GM21528 (cell line): ENCODE data around the gene GABBR2.

Experiments
- ATAC-seq: cut with Tn5 transposase; IDR thresholded peaks from one replicate; pipeline ENCODE4 v1.9.1; 2021; ENCODE audit warnings: mild to moderate bottlenecking, moderate library complexity; ENCODE audit not compliant: unreplicated experiment, low FRiP score

Gene GABBR2

DNA sequence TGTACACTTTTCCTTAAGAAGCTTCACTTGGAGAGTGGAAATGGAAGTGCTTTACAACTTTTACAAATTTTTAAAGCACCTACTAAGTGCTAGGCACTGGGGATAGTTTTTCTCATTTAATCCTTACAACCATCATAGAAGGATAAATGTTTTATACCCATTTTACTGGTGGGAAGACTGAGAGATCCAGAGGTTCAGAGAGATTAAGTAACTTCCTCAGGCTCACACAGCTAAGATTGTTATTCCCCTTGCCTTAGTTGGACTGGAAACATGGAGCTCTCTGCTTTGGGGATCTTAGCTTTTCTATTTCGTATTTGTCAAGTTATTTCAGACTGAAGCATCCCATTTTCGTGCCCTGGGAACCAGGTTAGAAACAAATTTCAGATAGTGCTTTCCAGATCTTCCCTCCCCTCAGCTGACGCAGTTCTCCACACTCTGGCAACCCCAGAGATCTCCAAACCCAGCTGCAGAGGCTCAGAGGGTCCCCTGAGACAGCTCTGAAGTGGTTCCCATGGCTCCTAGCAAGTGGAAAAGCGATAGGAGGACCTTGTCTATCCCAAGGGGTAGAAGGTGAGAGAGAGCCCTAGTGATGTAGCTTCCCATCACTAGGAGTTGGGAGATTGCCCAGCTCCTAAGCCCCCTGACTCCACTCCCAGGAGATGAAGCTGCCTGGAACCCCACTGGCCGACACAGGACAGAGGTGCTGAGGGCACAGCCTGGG, 16.2 kb upstream of the GABBR2 start:
- no peak for ATAC-seq

DNA sequence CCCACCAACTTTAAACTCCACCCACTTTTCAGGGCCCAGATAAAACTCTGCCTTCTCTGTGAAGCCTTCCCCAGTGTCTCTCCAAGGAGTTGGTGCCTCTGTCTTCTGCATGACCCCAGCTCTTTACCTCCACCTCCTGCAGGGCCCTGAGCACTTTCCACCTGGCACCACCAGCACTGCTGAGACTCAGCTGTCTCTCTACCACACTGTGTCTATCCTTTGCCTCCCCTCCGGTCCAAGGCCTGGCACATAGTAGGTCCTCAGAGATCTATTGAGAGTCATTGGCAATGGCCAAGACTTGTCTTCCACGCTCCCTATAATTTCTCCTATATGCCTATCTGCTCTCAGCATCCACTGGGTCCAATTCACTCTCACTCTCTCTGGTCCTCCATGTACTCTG, 12.9 kb upstream of the GABBR2 start:
- no peak for ATAC-seq

DNA sequence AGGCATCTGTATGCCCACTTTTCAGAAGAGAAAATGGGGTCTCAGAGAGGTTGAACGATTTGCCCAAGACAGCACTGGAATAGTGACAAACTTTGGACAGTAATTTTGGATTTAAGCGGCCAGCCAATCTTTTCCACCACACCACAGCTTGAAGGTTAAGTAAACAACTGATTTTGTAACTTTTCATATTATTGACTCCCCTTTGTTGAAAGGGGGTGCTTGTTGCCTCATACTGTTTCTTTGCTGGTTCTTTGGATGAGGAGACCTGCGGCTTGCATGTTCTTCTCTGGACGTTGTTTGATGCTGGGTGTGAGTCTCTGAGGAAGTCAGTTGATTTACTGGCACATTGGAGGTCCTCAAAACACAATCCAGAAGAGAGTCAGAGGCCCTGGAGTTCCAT, 11.7 kb upstream of the GABBR2 start:
- ATAC-seq = no peak

DNA sequence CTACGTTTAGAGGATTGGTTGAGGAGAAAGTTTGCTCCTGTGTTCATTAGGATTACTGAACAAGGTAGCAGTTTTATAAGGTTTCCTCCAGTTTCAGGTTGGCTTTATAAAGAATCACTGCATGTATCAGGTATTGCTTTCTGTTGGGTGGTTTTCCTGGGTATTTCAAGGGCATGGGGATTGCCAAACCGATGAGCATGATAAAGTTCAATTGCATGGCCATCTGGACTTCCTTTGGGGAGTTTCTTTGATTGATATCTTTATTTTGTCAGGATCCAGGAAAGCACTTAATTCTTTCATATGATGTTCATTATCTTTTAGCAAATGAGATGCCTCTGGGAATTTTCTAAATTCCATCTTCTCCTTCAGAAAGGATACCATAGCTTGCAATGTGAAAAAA, 10.3 kb upstream of the GABBR2 start:
- no peak for ATAC-seq

DNA sequence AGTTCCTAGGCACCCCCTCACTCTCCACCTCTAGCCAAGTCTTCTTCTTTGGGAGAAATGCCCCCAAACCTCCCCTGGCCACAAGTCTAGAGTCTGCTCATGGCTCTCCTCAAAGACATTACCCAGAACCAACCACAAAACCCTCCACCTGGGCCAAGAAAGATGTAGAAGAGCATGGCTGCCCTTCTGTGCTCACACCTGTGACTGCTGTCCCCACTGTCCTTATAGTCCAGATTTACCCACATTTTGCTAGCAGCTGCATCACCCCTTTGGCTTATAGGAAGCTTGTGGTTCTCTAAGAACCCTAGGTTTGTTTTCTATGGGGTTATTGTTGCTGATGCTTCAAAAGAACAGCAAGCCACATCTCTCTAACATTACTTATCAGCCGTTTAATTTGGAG, 6.1 kb upstream of the GABBR2 start:
- no peak for ATAC-seq

DNA sequence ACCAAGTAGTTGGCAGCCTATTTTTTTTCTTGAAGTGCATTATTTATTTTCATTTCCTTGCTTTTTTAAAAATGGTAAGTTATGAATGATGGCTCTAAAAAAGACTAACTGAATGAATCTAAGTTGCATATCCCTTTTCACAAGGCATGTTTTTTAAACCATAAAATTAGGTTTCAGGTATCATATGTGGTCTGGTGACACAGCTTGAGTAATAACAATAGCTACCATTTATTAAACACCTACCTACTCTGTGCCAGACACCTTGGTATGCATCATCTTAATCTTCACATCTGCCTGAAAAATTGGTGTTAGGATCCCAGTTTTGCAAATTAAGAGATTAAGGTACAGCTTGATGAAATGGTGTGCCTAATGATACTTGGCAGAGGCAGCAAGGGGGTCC, 4.3 kb upstream of the GABBR2 start:
- ATAC-seq = no peak

DNA sequence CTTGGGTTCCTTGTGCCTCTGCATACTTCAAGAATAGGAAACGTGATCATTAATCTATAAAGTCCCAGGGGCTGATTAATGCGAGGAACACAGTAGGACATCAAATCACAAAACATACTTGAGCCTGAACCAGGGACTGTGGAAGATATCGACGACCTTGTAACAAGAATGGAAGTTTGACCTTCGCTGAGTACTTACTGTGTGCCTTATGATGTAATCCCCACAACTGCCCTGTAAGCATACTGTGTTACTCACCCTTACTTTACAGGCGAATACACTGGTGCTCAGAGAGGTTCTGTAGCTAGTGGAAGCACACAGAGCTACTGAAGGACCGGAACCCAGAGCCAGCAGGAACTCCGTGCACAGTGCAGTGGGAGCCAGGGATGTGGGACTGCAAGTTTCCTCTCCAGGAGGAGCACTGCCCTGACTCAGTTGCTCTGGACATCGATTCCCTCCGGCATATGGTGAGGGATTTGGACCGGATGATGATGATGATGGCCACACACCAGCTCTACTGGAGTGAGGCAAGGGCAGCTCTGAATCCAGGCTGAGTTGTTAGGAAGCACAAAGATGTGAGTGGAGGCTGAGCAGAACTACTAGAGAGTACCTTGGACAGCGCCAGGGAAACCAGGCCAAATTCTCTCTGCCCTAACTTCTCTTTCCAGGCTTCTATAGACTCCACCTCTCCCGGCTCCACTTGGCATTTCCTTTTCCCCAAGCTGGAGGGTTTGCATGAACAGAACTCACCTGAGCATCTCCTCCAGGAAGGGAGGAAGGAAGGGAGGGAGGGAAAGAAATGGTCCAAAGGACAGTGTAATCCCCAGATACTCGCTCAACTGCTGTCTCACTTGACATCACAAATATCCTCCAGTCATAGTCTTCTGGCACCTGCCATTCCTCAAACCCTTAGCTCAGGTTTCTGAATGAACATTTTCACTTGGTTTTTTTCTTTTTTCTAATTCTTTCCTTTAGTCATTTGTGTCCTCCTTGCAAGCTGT, 1.5 kb upstream of the GABBR2 start:
- no peak for ATAC-seq

DNA sequence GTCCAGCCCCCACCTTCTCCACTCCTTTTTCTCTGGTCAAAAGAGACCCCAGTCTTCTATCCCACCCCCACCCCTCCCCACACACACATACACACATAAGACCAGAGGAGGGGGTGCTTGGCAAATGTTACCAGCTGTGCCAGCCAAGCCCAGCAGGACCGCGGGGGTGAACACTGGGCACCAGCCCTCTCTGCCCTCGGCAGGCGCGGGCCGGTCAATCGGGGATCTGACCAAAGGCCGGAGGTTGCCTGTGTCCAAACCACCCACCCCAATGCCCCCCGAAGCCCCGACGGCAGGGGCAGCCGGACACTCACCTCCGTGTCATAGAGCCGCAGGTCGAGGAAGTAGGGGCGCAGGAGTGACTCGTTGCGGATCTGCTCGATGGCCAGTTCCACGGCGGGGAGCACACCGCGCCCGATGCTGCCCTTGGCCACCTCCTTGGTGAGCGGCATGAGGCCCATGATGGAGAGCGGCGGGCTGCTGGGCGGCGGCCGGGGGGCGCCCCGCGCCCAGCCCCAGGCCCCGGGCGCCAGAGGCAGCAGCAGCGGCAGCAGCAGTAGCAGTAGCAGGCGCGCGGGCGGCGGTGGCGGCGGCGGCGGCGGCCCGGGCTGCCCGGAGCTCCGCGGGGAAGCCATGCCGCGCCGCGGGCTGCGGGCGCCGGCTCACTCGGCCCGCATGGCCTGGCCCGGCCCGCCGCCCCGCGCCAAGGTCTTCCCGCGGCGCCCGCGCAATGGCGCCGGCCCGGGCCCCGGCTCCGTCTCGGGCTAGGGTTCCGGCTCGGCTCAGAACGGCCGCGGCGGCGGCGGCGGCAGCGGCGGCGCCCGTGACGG, 417 bp downstream of the GABBR2 start:
- ATAC-seq = no peak

DNA sequence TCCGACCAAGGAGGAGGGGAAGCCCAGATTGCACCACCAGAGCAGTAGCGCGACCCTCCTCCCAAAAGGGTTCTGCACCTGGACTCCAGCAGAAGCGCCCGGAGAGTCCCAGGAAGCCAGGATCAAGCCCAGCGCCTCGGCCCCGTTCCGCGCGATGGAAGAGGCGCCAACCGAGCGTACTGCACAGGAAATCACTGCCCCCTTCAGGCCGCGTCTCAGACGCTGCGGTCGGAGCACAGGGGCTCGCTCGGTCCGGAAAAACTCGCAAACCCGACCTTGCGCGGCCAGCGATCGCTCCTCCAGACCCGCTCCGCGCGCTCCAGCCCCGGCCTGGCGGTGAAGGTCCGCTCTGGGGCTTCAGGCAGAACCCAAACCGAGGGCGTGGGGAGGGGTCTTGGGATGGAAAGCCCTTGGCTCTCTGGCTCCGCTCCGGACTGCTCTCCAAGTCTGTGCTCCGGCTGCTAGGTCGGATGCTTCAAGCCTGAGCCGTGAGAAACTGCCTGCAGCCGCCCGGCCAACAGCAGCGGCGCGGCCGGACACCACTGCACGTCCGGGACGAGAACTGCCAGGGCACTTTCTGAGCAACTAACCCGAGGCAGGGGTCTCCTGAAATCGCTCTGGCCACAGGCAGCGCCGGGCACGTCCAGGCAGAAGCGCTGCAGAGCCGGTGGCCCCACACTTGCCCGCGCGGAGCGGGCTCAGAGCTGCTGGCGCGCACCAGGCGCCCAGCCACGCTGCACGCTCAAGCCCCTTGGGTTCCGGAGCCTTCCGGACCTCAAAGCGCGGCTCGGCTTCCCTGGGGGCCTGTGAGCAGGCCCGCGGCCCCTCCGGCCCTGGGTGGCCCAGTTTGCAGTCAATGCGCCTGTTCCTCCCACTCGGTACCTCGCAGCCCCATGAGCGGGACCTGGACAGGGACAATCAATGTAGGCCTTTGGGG, 1.3 kb downstream of the GABBR2 start:
- no peak for ATAC-seq

DNA sequence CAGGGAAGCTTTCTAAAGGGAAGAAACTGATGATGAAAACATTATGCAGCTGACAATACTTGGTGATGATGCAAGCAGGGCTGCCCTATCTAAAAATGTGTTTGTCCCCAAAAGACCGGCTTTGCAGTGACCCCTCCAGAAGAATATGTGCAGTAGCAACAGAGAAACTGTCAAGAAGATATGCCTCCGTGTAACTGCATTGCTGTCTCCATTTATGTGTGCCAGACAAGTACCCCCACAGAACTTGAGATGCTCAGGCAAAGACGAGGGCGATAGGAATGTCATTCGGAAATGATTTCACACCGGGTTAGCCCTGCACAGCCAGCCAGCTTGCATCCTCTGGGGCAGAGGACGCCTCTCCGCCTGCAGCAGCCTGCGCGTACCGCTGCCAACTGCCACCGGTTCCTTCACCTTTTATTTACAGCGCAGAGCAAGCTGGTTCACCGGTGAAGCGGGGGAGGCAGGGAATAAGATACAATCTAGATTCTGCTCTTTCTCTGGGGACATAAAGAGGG, 2.0 kb downstream of the GABBR2 start:
- ATAC-seq = no peak

DNA sequence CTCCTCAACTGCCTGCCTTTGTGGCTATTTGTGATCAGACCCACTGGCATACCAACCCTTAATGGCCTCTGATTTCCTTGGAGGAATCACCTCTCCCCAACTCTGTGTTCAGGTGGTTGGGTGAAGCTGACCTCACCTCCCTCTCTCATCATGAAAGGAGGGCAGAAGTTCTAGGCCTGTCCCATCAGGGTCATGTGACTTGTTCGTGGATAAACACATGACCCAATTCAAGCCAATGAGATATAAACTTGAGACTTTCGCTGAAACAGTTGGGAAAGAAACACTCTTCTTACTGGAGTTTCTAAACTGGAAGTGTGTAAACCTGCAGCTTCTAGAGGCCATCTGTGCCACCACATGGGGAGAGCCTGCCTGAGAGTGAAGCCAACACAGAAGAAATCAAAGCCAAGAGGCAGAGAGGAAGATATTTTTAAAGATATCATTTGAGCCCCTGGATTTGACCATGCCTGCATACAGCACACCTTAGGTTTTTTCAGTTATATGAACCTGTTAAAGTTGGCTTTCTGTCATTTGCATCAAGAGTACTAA, 5.8 kb downstream of the GABBR2 start:
- no peak for ATAC-seq

DNA sequence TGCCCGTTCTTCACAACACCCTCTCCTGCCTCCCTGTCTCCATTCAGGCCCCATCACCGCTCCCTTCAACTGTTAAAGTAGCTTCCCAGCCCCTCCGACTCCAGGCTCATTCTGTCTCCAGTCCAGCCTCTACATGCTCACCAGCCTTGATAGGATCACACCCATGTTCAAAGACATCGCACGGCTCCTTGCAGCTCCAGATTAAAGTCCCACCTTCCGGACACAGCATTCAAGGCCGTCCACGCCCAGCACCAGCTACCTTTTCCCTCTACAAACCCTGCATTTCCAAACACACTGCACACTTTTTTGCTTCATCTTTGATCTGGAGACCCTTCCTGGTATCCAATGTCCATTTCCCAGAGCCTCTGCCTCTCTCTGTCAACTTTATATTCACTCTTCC, 6.4 kb downstream of the GABBR2 start:
- no peak for ATAC-seq

DNA sequence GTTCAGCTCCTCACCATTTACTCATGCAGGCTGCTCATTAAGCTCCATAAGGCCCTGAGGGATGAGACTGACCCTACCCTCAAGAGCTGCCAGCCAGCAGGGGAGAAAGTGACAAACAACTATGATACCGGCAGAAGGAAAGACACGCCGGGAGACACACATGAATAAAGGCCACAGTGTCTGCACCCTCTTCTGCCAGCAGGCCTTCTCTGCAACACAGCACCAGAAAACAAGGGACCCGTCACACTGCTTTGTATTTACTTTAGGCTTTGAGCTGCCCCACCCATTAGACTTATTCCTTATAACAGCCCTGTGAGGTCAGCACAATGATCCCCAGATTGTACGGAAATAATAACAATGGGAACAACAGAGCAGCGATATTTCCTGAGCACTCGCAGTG, 7.2 kb downstream of the GABBR2 start:
- no peak for ATAC-seq

DNA sequence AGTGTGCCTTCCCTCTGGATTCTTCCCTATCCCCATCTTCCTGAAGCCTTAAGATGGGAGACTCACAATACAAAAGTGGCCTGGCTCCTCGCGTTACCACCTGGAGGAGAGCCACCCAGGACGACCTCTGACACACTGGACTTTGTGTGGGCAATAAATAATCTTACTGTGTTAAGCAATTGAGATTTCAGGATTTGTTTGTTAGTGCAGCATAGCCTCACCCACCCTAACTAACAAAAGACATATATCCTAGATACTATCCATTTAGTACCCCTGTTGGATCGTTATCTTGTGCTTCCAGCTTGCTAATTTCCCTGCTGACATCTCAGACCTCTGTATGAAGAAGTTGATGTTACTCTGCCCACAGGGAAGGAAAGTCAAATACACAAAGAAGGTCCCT, 7.9 kb downstream of the GABBR2 start:
- no peak for ATAC-seq

DNA sequence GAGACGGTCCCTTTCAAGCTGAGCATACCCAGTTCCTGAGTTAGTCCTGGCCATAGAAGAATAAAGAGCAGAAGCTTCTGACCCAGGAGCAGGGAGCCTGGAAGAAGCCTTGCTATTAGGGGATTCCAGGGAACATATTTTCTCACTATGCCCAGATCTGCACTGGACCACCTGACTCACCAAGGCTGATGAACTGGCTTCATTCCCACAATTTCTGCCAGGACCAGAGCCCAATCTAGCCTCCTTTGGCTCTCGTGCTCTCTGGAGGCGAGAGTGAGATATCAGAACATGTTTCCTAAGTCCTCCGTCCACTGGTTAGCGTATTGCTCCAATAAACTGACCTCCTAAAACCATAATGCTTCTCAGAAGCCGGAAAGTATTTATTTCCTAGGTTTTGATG, 9.9 kb downstream of the GABBR2 start:
- ATAC-seq = no peak

DNA sequence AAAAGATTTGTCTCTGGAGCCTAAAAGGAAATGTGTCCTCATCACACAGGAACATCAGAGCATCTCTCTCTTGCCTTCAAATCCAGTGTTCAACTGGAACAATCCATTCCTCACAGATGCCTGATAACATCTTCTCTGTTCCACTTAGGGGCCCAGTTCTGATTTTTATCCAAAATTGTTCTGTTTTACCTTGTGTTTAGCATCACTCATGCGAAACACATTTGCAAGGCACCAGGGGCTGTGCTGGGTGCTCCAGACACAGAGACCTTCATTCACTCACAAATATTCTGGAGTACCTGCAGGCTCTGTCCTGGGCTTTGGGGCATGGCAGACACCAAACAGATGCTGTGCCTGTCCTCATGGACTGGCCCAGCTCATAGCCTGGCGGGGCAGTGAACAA, 13.8 kb downstream of the GABBR2 start:
- ATAC-seq = no peak

DNA sequence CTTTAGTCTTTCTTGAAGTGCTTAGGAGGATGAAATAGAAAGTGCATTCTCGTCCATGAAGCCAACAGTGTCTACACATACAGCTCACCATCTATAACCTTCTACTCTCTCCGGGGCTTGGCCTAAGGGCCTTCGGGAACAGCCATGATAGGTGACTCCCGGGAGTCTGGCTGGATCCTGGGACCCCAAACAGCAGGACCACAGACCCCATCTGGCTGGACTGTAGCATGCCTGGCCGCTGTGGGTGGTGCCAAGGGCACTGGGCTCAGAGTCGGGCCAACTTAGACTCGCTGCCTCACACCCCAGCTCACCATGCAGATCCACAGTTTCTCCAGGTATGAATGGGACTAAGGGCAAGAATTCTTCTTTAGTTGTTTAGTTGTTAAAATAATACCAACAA, 16.3 kb downstream of the GABBR2 start:
- no peak for ATAC-seq

DNA sequence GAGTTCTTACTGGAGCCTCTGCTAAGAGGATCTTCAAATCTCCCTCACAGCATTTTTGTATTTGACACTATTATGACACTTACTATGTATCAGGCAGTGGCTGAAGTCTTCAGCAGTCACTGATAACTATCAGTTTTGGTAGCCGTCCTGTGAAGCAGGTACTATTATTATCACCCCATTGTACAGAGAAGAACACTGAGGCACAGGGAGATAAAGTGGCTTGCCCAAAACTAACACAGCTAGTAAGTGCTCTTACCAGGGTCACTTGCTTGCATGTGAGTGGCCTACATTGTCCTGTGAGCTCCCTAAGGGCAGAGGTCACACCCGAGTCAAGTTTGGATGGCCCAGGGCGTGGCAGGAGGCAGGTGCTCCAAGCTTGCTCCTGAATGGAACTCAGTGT, 16.8 kb downstream of the GABBR2 start:
- no peak for ATAC-seq

DNA sequence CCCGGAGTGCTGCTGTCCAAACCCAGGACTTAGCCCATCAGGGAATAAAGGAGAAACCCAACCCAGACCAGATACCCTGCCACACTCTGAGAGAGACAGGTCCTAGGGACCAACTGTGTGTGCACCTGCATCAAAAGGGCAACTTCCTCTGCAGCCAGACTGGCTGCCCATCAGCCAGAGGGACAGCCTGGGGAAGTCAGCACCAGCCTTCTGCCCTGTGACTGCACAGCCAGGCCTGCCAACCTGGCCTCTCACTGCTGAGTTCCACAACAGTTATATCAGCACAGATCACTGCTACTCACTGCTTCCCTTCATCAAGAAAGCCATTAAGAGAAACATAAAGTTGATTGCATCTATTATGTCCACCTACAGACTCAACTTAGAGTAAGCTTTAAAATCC, 18.0 kb downstream of the GABBR2 start:
- ATAC-seq = no peak
